Chondrocyte (in vitro differentiated cells): ENCODE data around the gene MYO1A. TPM values are rescaled to one million over a fixed set of nuclear protein-coding genes. Genes with fewer than 3 reads are reported as not detected.

ENCODE experiments used
- DNase-seq: peaks from one replicate; pipeline ENCODE4 v3.0.0; 2021; ENCODE audit warnings: mixed read lengths, low spot score
- H3K27ac Mint-ChIP-seq: one replicate; pipeline ENCODE4 v1.8.0; 2021; ENCODE audit warnings: mild to moderate bottlenecking, moderate library complexity, mixed read lengths; ENCODE audit not compliant: unreplicated experiment
- H3K27me3 Mint-ChIP-seq: 2 replicates; pipeline ENCODE4 v1.8.0; 2021; ENCODE audit warnings: low read depth, mixed read lengths
- H3K36me3 Mint-ChIP-seq: 2 replicates; pipeline ENCODE4 v1.8.0; 2021; ENCODE audit warnings: low read depth, mixed read lengths
- H3K4me1 Mint-ChIP-seq: 2 replicates; pipeline ENCODE4 v1.8.0; 2021; ENCODE audit warnings: low read depth, mild to moderate bottlenecking, mixed read lengths
- H3K4me3 Mint-ChIP-seq: one replicate; pipeline ENCODE4 v1.8.0; 2021; ENCODE audit warnings: mild to moderate bottlenecking, moderate library complexity, mixed read lengths; ENCODE audit not compliant: unreplicated experiment
- H3K9me3 Mint-ChIP-seq: 2 replicates; pipeline ENCODE4 v1.8.0; 2021; ENCODE audit warnings: low read depth, mixed read lengths
- CTCF ChIP-seq: fragments of 200-600 bp; sonication (generic); IDR thresholded peaks from 2 replicates; pipeline ENCODE4 v1.5.0; 2021; ENCODE audit warnings: antibody characterized with exemption, mild to moderate bottlenecking, moderate library complexity
- total RNA-seq: library from RNA; stranded (reverse); gene quantifications from 3 replicates; pipeline ENCODE4 v1.2.1, GENCODE V29; 2021

Gene MYO1A
- total RNA-seq, 1 donor from 2014 or later, result not detected

GRCh38 chr12:56980941-56981530 is 68.9 kb downstream of the MYO1A start:
- no peak overlapping the region for H3K27ac Mint-ChIP-seq
- no peak for DNase-seq
- H3K9me3 Mint-ChIP-seq, result no peaks in the 10 kb centered on the region
- H3K4me3 Mint-ChIP-seq, result no peak overlapping the region
- no peak for TF ChIP-seq CTCF
- H3K27me3 Mint-ChIP-seq, result peaks cover 6% of the 10 kb centered on the region
- H3K36me3 Mint-ChIP-seq, result no peaks in the 10 kb centered on the region
- no peaks in the 10 kb centered on the region for H3K4me1 Mint-ChIP-seq

- no peak for TF ChIP-seq CTCF
- no peaks in the 10 kb centered on the region for H3K4me1 Mint-ChIP-seq
- no peak for DNase-seq
- H3K36me3 Mint-ChIP-seq, result no peaks in the 10 kb centered on the region
- peaks cover 6% of the 10 kb centered on the region for H3K27me3 Mint-ChIP-seq
- H3K4me3 Mint-ChIP-seq, result no peak overlapping the region
- no peak overlapping the region for H3K27ac Mint-ChIP-seq
- no peaks in the 10 kb centered on the region for H3K9me3 Mint-ChIP-seq
Observed at GRCh38 chr12:56980268-56980667, 69.7 kb downstream of the MYO1A start.

- Mint-ChIP-seq H3K27me3 (peaks cover 6% of the 10 kb centered on the region), H3K4me1 (no peaks in the 10 kb centered on the region), H3K27ac (no peak overlapping the region), H3K36me3 (no peaks in the 10 kb centered on the region), H3K4me3 (no peak overlapping the region), H3K9me3 (no peaks in the 10 kb centered on the region)
- no peak for TF ChIP-seq CTCF
- no peak for DNase-seq
Observed at GRCh38 chr12:56979628-56980027, 70.3 kb downstream of the MYO1A start.

Other genes with a start within 250 kb of the MYO1A start
- gene SDR9C7, start 115.7 kb downstream of the MYO1A start, total RNA-seq, result not detected in 3 replicates
- gene RDH16, start 92.5 kb downstream of the MYO1A start, total RNA-seq, result 0.10 TPM in 1 of 3 replicates, not detected in the others
- 5.8 to 6.1 TPM (median 6.0 TPM) in 3 replicates for gene ZBTB39, start 43.6 kb downstream of the MYO1A start, total RNA-seq
- gene TAC3, start 33.6 kb downstream of the MYO1A start, total RNA-seq, result not detected in 3 replicates
- 11.7 to 14.7 TPM (median 12.9 TPM) in 3 replicates for gene NEMP1, start 28.7 kb upstream of the MYO1A start, total RNA-seq
- 30.7 to 32.5 TPM (median 31.1 TPM) in 3 replicates for gene NAB2, start 39.0 kb upstream of the MYO1A start, total RNA-seq
- gene STAT6, start 61.2 kb upstream of the MYO1A start, total RNA-seq, result 89.4 to 101 TPM (median 94.2 TPM) in 3 replicates
- gene LRP1, start 78.4 kb upstream of the MYO1A start, total RNA-seq, result 448 to 583 TPM (median 463 TPM) in 3 replicates
- gene LRP1-AS, start 97.5 kb upstream of the MYO1A start, total RNA-seq, result not detected in 3 replicates
- 75.4 to 85.4 TPM (median 82.8 TPM) in 3 replicates for gene NXPH4, start 166.7 kb upstream of the MYO1A start, total RNA-seq
- 112 to 292 TPM (median 291 TPM) in 3 replicates for gene SHMT2, start 179.6 kb upstream of the MYO1A start, total RNA-seq
- 1.1 to 2.8 TPM (median 1.3 TPM) in 3 replicates for gene STAC3, start 201.1 kb upstream of the MYO1A start, total RNA-seq